AG04450 (cell line): ENCODE measurements around the gene EPN1. TPM values are rescaled to one million over a fixed set of nuclear protein-coding genes. Genes with fewer than 3 reads are reported as not detected.

Source experiments
- CTCF ChIA-PET: fragments of 300-600, 350-600 bp; formaldehyde crosslinking; extraction: SDS; loops from one replicate; lab custom pipeline; 2022; ENCODE audit warnings: antibody characterized with exemption, inconsistent platforms; lab: Charles Lee
- POLR2A ChIA-PET: fragments of 350-600 bp; formaldehyde crosslinking; extraction: SDS; loops from one replicate; lab custom pipeline; 2021; ENCODE audit warnings: antibody characterized with exemption, inconsistent platforms; lab: Yijun Ruan, JAX
- DNase-seq: peaks from one replicate; pipeline ENCODE4 v3.0.0-alpha.2; 2011; ENCODE audit warnings: low read depth, low spot score
- H3K27ac ChIP-seq: one replicate; pipeline ENCODE4 v1.5.1; 2012; ENCODE audit warnings: low read depth, low read length, control low read depth
- H3K27me3 ChIP-seq: one replicate; pipeline ENCODE4 v1.6.0; 2012; ENCODE audit warnings: low read length; ENCODE audit not compliant: control insufficient read depth, insufficient read depth
- H3K4me3 ChIP-seq: 2 replicates; pipeline ENCODE4 v1.5.1; 2011; ENCODE audit warnings: mild to moderate bottlenecking, low read depth, low read length, control low read depth
- H3K9me3 ChIP-seq: 2 replicates; pipeline ENCODE4 v1.5.1; 2012; ENCODE audit warnings: low read length; ENCODE audit not compliant: control insufficient read depth, insufficient read depth
- CTCF ChIP-seq: IDR thresholded peaks from 2 replicates; pipeline ENCODE4 v1.5.1; 2011; ENCODE audit warnings: low read depth, low read length, control low read depth, inconsistent platforms
- polyA plus RNA-seq: library from polyadenylated mRNA; depleted of rRNA; stranded (reverse); fragments of >200 nt; gene quantifications from 2 replicates; pipeline ENCODE4 v1.2.3, GENCODE V29; 2011

The EPN1 gene
- polyA plus RNA-seq, 1 experiment = 32.1 TPM

DNA sequence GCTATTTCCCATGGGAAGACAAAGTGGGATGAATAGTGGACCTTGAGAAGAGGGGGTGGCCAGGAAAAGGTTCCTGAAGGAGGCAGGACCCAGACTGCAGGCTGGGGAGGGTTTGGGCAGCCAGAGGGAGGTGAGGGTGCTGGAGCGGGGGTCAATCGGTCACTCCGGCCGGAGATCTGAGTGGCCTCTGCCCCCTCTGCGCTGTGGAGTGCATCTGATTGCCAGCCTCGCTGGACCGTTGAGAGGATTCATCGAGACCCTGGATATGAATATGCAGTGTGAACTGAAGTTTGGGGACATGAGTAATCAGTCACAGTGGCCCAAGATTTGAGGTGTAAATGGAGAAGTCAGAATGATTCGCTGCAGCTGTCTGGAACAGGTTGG lies 39.7 kb upstream of the EPN1 start:
- Histone ChIP-seq H3K27ac (peak overlapping the region; percentile 92), H3K27me3 (no peaks in the 10 kb centered on the region), H3K4me3 (peak overlapping the region; percentile 98), H3K9me3 (no peaks in the 10 kb centered on the region; the same call in 1 of the 2 replicates)
- no peak for TF ChIP-seq CTCF
- DNase-seq = no peak
- ChIA-PET CTCF (interaction anchor here (0.6 to 2.6 kb wide), 3 partner anchors 18 to 168 kb away, joined by 3 to 9 read pairs (median 8); no protein-coding TSS in a partner anchor), POLR2A (interaction anchor here (0.7 to 1.0 kb wide), 5 partner anchors 10 to 37 kb away, joined by 3 to 11 read pairs (median 5); partner anchors contain the start of gene ZNF784)

GRCh38 chr19:55635856-55636440 lies 39.1 kb upstream of the EPN1 start:
- H3K27me3 ChIP-seq = no peaks in the 10 kb centered on the region
- peak overlapping the region; percentile 98 for H3K4me3 ChIP-seq
- TF ChIP-seq CTCF = no peak
- ChIA-PET POLR2A (interaction anchor here (1.0 to 1.5 kb wide), 2 partner anchors 12 to 18 kb away, joined by 3 read pairs; partner anchors contain the start of gene CCDC106), CTCF (interaction anchor here (0.8 to 2.6 kb wide), 4 partner anchors 17 to 168 kb away, joined by 3 to 9 read pairs (median 6); no protein-coding TSS in a partner anchor)
- DNase-seq = no peak
- H3K27ac ChIP-seq = peak overlapping the region; percentile 11
- no peaks in the 10 kb centered on the region; the same call in 1 of the 2 replicates for H3K9me3 ChIP-seq

DNA sequence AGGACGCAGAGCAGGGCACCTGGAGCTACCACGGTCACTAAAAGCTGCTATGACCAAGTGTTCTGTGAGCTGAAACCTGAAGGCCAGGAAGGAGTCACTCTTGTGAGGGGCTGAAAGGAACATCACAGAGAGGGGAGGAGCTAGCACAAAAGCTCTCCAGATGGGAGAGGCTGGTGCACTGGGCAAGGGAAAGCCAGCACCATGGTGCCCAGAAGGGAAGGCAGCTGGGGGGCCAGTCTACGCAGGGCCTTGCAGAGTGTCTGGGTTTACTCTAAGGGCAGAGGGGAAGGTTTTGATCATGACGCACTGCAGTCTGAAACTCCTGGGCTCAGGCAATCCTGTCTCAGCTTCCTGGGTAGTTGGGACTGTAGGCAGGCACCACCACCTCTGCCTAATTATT lies 38.3 kb upstream of the EPN1 start:
- Histone ChIP-seq H3K9me3 (no peaks in the 10 kb centered on the region; the same call in 1 of the 2 replicates), H3K27me3 (no peaks in the 10 kb centered on the region), H3K4me3 (peak overlapping the region; percentile 4; the same call in 1 of the 2 replicates), H3K27ac (no peak overlapping the region)
- no peak for TF ChIP-seq CTCF
- POLR2A ChIA-PET = interaction anchor here (0.6 to 1.5 kb wide), 3 partner anchors 11 to 18 kb away, joined by 3 to 4 read pairs (median 3); partner anchors contain the start of gene CCDC106
- DNase-seq = no peak
- CTCF ChIA-PET = interaction anchor here (0.7 to 2.6 kb wide), 5 partner anchors 16 to 169 kb away, joined by 3 to 9 read pairs (median 4); no protein-coding TSS in a partner anchor

- TF ChIP-seq CTCF = no peak
- no peaks in the 10 kb centered on the region; the same call in 1 of the 2 replicates for H3K9me3 ChIP-seq
- ChIA-PET CTCF (interaction anchor here (0.7 to 2.6 kb wide), 4 partner anchors 16 to 170 kb away, joined by 4 to 10 read pairs (median 8); no protein-coding TSS in a partner anchor), POLR2A (interaction anchor here (0.6 kb wide), 1 partner anchor 13 kb away, joined by 3 read pairs; the partner anchor contains the start of gene ZNF784)
- no peaks in the 10 kb centered on the region for H3K27me3 ChIP-seq
- H3K27ac ChIP-seq = peak overlapping the region; percentile 31
- no peak for DNase-seq
- no peak overlapping the region for H3K4me3 ChIP-seq
These were observed 37.5 kb upstream of the EPN1 start for GRCh38 chr19:55637534-55637933.

DNA sequence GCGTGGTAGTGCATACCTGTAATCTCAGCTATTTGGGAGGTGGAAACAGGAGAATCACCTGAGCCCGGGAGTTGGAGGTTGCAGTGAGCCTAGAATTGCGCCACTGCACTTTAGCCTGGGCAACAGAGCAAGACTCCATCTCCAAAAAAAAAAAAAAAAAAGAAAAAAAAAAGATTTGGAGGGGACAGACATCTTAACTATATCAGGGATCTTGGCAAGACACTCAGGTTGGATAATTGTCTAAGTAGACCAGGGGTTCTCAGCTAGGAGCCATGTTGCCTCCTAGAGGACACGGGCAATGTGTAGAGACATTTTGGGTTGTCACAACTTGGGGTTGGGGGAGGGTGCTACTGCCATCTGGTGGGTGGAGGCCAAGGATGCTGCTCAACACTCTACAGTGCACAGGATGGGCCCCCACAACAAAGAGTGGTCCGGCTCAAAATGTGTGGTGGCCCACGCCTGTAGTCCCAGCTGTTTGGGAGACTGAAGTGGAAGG lies 36.1 kb upstream of the EPN1 start:
- TF ChIP-seq CTCF = peak; percentile 48
- CTCF ChIA-PET = interaction anchor here (0.5 to 2.3 kb wide), 6 partner anchors 8 to 134 kb away, joined by 3 to 10 read pairs (median 6); partner anchors contain the start of gene CCDC106
- no peaks in the 10 kb centered on the region; the same call in 1 of the 2 replicates for H3K9me3 ChIP-seq
- no peak overlapping the region for H3K27ac ChIP-seq
- no peak for DNase-seq
- POLR2A ChIA-PET = no interaction called here
- no peak overlapping the region for H3K4me3 ChIP-seq
- H3K27me3 ChIP-seq = no peaks in the 10 kb centered on the region
